ENCODE data around the gene RAC2. TPM values are rescaled to one million over a fixed set of nuclear protein-coding genes. Genes with fewer than 3 reads are reported as not detected.

RAC2 gene
- total and polyA plus RNA-seq, 7 donors = 0.90 to 5.0 (median 2.3) TPM

GRCh38 chr22:37186228-37186996 lies 57.7 kb downstream of the RAC2 start:
- Histone ChIP-seq H3K4me1 (peaks cover 39% of the 10 kb centered on the region), H3K36me3 (ENCODE audit: insufficient read depth in 1 of 2, low read depth in 1 of 2) (no peaks in the 10 kb centered on the region), H3K27ac (no peak overlapping the region), H3K4me3 (no peak overlapping the region), H3K27me3 (ENCODE audit: insufficient read depth in 3 of 3, low read length in 2 of 3) (no peaks in the 10 kb centered on the region), H3K9me3 (no peaks in the 10 kb centered on the region)
- no peak for TF ChIP-seq CTCF (IDR thresholded peaks at IDR 0.05)
- 69 to 75% (median 70%) methylated on average over 9 of the region's 9 CpGs for WGBS, 3 donors
- peak; percentile 55 to 67 (median 67) for ATAC-seq
- DNase-seq = peak; percentile 7 to 39
- intact Hi-C loops (cut with DNase I) = no loop called here

- no peak for TF ChIP-seq CTCF (IDR thresholded peaks at IDR 0.05)
- intact Hi-C loops (cut with DNase I) = no loop called here
- 83 to 85% (median 84%) methylated on average over 13 of the region's 13 CpGs for WGBS, 3 donors
- no peaks in the 10 kb centered on the region for H3K9me3 ChIP-seq
- no peaks in the 10 kb centered on the region for H3K36me3 ChIP-seq (ENCODE audit: insufficient read depth in 1 of 2, low read depth in 1 of 2)
- no peak overlapping the region for H3K27ac ChIP-seq
- no peaks in the 10 kb centered on the region for H3K27me3 ChIP-seq (ENCODE audit: insufficient read depth in 3 of 3, low read length in 2 of 3)
- peaks cover 39% of the 10 kb centered on the region for H3K4me1 ChIP-seq
- H3K4me3 ChIP-seq = no peak overlapping the region
- DNase-seq = peak; percentile 2 to 32
- no peak for ATAC-seq
Measured at GRCh38 chr22:37185646-37186227, 58.3 kb downstream of the RAC2 start.

GRCh38 chr22:37184816-37185541 lies 59.1 kb downstream of the RAC2 start:
- peaks cover 38% of the 10 kb centered on the region for H3K4me1 ChIP-seq
- H3K36me3 ChIP-seq (ENCODE audit: insufficient read depth in 1 of 2, low read depth in 1 of 2) = no peaks in the 10 kb centered on the region
- intact Hi-C loops (cut with DNase I) = no loop called here
- no peak overlapping the region for H3K27ac ChIP-seq
- DNase-seq (peak; percentile 6 to 47), ATAC-seq (no peak)
- no peaks in the 10 kb centered on the region for H3K27me3 ChIP-seq (ENCODE audit: insufficient read depth in 3 of 3, low read length in 2 of 3)
- H3K9me3 ChIP-seq = no peaks in the 10 kb centered on the region
- no peak overlapping the region for H3K4me3 ChIP-seq
- no peak for TF ChIP-seq CTCF (IDR thresholded peaks at IDR 0.05)
- WGBS, 3 donors = 89 to 94% (median 94%) methylated on average over 18 of the region's 18 CpGs

- no peaks in the 10 kb centered on the region for H3K36me3 ChIP-seq (ENCODE audit: insufficient read depth in 1 of 2, low read depth in 1 of 2)
- H3K27ac ChIP-seq = no peak overlapping the region
- DNase-seq (no peak), ATAC-seq (no peak)
- intact Hi-C loops (cut with DNase I) = no loop called here
- 82 to 89% (median 83%) methylated on average over 11 to 12 of the region's 12 CpGs for WGBS, 3 donors
- no peak for TF ChIP-seq CTCF (IDR thresholded peaks at IDR 0.05)
- no peak overlapping the region for H3K4me3 ChIP-seq
- no peaks in the 10 kb centered on the region for H3K9me3 ChIP-seq
- peaks cover 32% of the 10 kb centered on the region for H3K4me1 ChIP-seq
- H3K27me3 ChIP-seq (ENCODE audit: insufficient read depth in 3 of 3, low read length in 2 of 3) = no peaks in the 10 kb centered on the region
Measured at GRCh38 chr22:37184380-37184755, 59.7 kb downstream of the RAC2 start.
